ENCODE measurements around the gene MT2A. TPM values are rescaled to one million over a fixed set of nuclear protein-coding genes. Genes with fewer than 3 reads are reported as not detected.
"Not testable (repeated sequence)": the region's sequence is repeated elsewhere in the genome, so short reads cannot be mapped to it uniquely, and the experiment has no call there.

The MT2A gene
- total RNA-seq, 1 donor from 2014 or later = 661 TPM

GRCh38 chr16:56577300-56577625 lies 31.1 kb upstream of the MT2A start:
- Histone ChIP-seq H3K27me3 (no peaks in the 10 kb centered on the region), H3K9me3 (no peaks in the 10 kb centered on the region), H3K27ac (no peak overlapping the region), H3K36me3 (no peaks in the 10 kb centered on the region), H3K4me3 (no peak overlapping the region), H3K4me1 (no peaks in the 10 kb centered on the region)
- no peak for DNase-seq (ENCODE audit: extremely low spot score in 2 of 2)
- TF ChIP-seq, protein P1, sequence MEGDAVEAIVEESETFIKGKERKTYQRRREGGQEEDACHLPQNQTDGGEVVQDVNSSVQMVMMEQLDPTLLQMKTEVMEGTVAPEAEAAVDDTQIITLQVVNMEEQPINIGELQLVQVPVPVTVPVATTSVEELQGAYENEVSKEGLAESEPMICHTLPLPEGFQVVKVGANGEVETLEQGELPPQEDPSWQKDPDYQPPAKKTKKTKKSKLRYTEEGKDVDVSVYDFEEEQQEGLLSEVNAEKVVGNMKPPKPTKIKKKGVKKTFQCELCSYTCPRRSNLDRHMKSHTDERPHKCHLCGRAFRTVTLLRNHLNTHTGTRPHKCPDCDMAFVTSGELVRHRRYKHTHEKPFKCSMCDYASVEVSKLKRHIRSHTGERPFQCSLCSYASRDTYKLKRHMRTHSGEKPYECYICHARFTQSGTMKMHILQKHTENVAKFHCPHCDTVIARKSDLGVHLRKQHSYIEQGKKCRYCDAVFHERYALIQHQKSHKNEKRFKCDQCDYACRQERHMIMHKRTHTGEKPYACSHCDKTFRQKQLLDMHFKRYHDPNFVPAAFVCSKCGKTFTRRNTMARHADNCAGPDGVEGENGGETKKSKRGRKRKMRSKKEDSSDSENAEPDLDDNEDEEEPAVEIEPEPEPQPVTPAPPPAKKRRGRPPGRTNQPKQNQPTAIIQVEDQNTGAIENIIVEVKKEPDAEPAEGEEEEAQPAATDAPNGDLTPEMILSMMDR (IDR thresholded peaks at IDR 0.05) = peak in 1 of 3 experiments; percentile 2
- TF ChIP-seq POLR2AphosphoS5 (IDR thresholded peaks at IDR 0.05; ENCODE audit: insufficient read depth in 1 of 2, low read depth in 1 of 2) (no peak), POLR2A (IDR thresholded peaks at IDR 0.05) (no peak)
- intact Hi-C loops (cut with DNase I) = no loop called here

- intact Hi-C loops (cut with DNase I) = no loop called here
- no peak for TF ChIP-seq POLR2A (IDR thresholded peaks at IDR 0.05)
- TF ChIP-seq, protein P1 (IDR thresholded peaks at IDR 0.05) = no peak
- no peak for TF ChIP-seq POLR2AphosphoS5 (IDR thresholded peaks at IDR 0.05; ENCODE audit: insufficient read depth in 1 of 2, low read depth in 1 of 2)
- H3K4me1 ChIP-seq = no peaks in the 10 kb centered on the region
Observed at GRCh38 chr16:56580391-56581048, 27.9 kb upstream of the MT2A start.

DNA sequence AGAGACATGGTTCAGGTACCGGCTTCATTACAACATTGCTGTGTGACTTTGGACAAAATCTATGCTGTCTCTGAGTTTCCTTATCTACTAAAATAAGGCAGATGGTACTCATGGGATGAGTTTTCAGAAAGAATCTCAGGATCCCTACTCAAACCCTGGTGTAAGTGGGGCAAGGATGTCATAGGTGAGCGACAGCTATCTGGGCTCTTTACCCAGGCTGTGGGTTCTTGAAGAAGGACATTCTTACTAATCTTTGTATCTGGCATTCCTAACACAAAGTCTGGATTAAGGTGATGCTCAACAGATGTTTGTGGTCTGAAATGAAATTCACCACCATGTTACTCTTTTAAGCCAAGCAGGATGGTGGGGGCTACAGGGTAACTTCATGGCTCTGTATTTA lies 25.5 kb upstream of the MT2A start:
- DNase-seq (ENCODE audit: extremely low spot score in 2 of 2); H3K27me3 ChIP-seq; H3K4me1 ChIP-seq; H3K4me3 ChIP-seq; intact Hi-C loops (cut with DNase I); H3K36me3 ChIP-seq; H3K9me3 ChIP-seq; H3K27ac ChIP-seq: not testable (repeated sequence)

More at GRCh38 chr16:56580391-56581048, 27.9 kb upstream of the MT2A start:
- Histone ChIP-seq H3K36me3 (no peaks in the 10 kb centered on the region), H3K27ac (no peak overlapping the region), H3K9me3 (no peaks in the 10 kb centered on the region), H3K27me3 (no peaks in the 10 kb centered on the region), H3K4me3 (no peak overlapping the region)
- DNase-seq (ENCODE audit: extremely low spot score in 2 of 2) = no peak

DNA sequence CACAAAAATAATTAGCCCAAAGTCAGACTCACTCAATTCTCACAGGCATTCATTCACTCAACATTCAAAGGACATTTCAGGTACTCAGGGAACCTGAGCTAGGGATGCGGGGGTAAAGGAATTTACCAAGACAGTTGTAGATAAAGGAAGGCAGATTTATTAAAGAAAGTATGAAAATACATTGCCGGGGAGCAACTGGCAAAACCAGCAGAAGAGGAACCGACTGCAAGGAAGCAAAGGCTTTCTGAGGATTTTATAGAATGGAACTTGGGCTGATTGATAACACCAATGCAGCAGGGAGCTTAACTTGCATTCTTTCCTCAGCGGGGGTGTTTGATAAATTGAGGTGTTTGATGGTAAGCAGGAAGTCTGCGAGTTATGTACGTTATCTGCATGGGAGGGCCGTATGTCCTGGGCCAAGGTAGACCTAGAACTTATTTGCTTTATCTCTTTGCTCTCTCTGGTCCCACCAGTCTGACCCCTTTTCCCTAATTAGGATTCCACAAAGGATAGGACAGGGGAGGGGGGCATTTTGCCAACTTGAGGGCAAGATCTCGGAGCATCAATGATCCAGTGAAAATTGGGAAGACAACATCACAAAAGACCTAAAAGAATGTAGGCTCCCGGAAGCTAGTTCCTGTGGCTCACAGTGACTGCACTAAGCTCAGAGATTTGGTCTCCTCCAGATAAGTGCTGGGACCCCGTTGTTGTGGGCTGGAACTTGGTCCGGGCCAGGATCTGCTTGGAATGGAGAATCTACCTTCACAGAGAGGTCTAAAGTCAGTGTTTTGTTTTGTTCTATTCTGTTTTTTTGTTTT lies 24.8 kb upstream of the MT2A start:
- DNase-seq (ENCODE audit: extremely low spot score in 2 of 2) = no peak
- Histone ChIP-seq H3K4me3 (no peak overlapping the region), H3K4me1 (no peaks in the 10 kb centered on the region), H3K36me3 (no peaks in the 10 kb centered on the region), H3K9me3 (no peaks in the 10 kb centered on the region), H3K27ac (no peak overlapping the region), H3K27me3 (no peaks in the 10 kb centered on the region)
- no peak for TF ChIP-seq POLR2AphosphoS5 (IDR thresholded peaks at IDR 0.05; ENCODE audit: insufficient read depth in 1 of 2, low read depth in 1 of 2)
- TF ChIP-seq, protein P1 (IDR thresholded peaks at IDR 0.05) = no peak
- intact Hi-C loops (cut with DNase I) = no loop called here

DNA sequence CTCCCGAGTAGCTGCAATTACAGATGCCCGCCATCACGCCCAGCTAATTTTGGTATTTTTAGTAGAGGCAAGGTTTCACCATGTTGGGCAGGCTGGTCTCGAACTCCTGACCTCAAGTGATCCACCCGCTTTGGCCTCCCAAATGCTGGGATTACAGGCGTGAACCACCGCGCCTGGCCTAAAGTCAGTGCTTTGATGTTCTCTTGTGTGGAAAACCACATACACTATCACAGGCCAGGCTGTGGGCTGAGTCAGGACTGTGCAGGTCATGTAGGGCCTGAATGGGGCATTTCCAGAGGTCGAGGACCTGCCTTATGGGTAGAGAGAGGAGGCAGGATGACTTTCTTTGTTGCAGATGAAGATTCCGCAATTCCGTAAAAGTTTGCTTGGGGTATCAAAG lies 24.1 kb upstream of the MT2A start:
- Histone ChIP-seq H3K27ac (no peak overlapping the region), H3K9me3 (no peaks in the 10 kb centered on the region), H3K4me1 (peaks cover 4% of the 10 kb centered on the region), H3K36me3 (no peaks in the 10 kb centered on the region), H3K27me3 (peaks cover 4% of the 10 kb centered on the region), H3K4me3 (no peak overlapping the region)
- TF ChIP-seq, protein P1 (IDR thresholded peaks at IDR 0.05) = no peak
- TF ChIP-seq POLR2A (IDR thresholded peaks at IDR 0.05) (no peak), POLR2AphosphoS5 (IDR thresholded peaks at IDR 0.05; ENCODE audit: insufficient read depth in 1 of 2, low read depth in 1 of 2) (no peak)
- DNase-seq (ENCODE audit: extremely low spot score in 2 of 2) = no peak
- intact Hi-C loops (cut with DNase I) = no loop called here
